ENCODE data around the gene VWA1.
"Not testable (repeated sequence)": the region's sequence is repeated elsewhere in the genome, so short reads cannot be mapped to it uniquely, and the experiment has no call there.

The VWA1 gene

GRCh38 chr1:1425426-1425752 is 10.1 kb upstream of the VWA1 start:
- no peak for DNase-seq

- peak; percentile 66 to 83 for DNase-seq
Measured at GRCh38 chr1:1425753-1426495, 9.6 kb upstream of the VWA1 start.

- DNase-seq = peak; percentile 73 to 82
Measured at GRCh38 chr1:1426496-1427105, 8.9 kb upstream of the VWA1 start.

GRCh38 chr1:1427106-1427819 is 8.2 kb upstream of the VWA1 start:
- peak; percentile 47 to 78 for DNase-seq

GRCh38 chr1:1427820-1428148 is 7.7 kb upstream of the VWA1 start:
- no peak for DNase-seq

- no peak for DNase-seq
Measured at GRCh38 chr1:1428174-1428573, 7.3 kb upstream of the VWA1 start.

GRCh38 chr1:1428967-1429366 is 6.5 kb upstream of the VWA1 start:
- not testable (repeated sequence) for DNase-seq

- no peak for DNase-seq
Measured at GRCh38 chr1:1429671-1430073, 5.8 kb upstream of the VWA1 start.

- DNase-seq = peak; percentile 78 to 81
Measured at GRCh38 chr1:1430114-1430982, 5.1 kb upstream of the VWA1 start.

GRCh38 chr1:1430992-1431844 is 4.3 kb upstream of the VWA1 start:
- no peak for DNase-seq

GRCh38 chr1:1431845-1432273 is 3.6 kb upstream of the VWA1 start:
- no peak for DNase-seq

GRCh38 chr1:1432274-1432950 is 3.1 kb upstream of the VWA1 start:
- peak; percentile 13 to 58 for DNase-seq

GRCh38 chr1:1432951-1433803 is 2.3 kb upstream of the VWA1 start:
- peak; percentile 77 to 80 for DNase-seq

- DNase-seq = no peak
Measured at GRCh38 chr1:1433804-1434130, 1.7 kb upstream of the VWA1 start.

- peak; percentile 31 to 79 for DNase-seq
Measured at GRCh38 chr1:1434131-1434823, 1.2 kb upstream of the VWA1 start.

GRCh38 chr1:1434824-1435105 is 725 bp upstream of the VWA1 start:
- no peak for DNase-seq

GRCh38 chr1:1435911-1436629 is 580 bp downstream of the VWA1 start:
- no peak for DNase-seq

- DNase-seq = no peak
Measured at GRCh38 chr1:1436630-1437032, 1.1 kb downstream of the VWA1 start.

GRCh38 chr1:1437033-1437903 is 1.8 kb downstream of the VWA1 start:
- DNase-seq = no peak
